Activated CD4-positive, alpha-beta T cell treated with anti-CD3 and anti-CD28 coated beads, Interleukin-2, amount 10 ng/mL, durations not matched to agents 24 days and 14 days (primary cell): ENCODE measurements around the gene BDH2. TPM values are rescaled to one million over a fixed set of nuclear protein-coding genes. Genes with fewer than 3 reads are reported as not detected.

Experiments
- DNase-seq: peaks from one replicate; pipeline ENCODE4 v3.0.0; 2022
- H3K27ac Mint-ChIP-seq: one replicate; pipeline ENCODE4 v1.8.0; 2022; ENCODE audit warnings: mild to moderate bottlenecking, mixed read lengths
- H3K27me3 Mint-ChIP-seq: one replicate; pipeline ENCODE4 v1.8.0; 2022; ENCODE audit warnings: mixed read lengths
- H3K36me3 Mint-ChIP-seq: one replicate; pipeline ENCODE4 v1.8.0; 2022; ENCODE audit warnings: low read depth, mild to moderate bottlenecking, mixed read lengths
- H3K4me1 Mint-ChIP-seq: one replicate; pipeline ENCODE4 v1.8.0; 2021; ENCODE audit warnings: mixed read lengths
- H3K4me3 Mint-ChIP-seq: one replicate; pipeline ENCODE4 v1.8.0; 2022; ENCODE audit warnings: mild to moderate bottlenecking, moderate library complexity, mixed read lengths
- H3K9me3 Mint-ChIP-seq: one replicate; pipeline ENCODE4 v1.8.0; 2021; ENCODE audit warnings: mixed read lengths
- intact Hi-C: fragments of 100-400 bp; cut with micrococcal nuclease; formaldehyde crosslinking; loops from one replicate; pipeline ENCODE4 v1.15.1; 2023
- total RNA-seq: library from RNA; stranded (reverse); gene quantifications from 2 replicates; pipeline ENCODE4 v1.2.3, GENCODE V29; 2022

Gene BDH2
- total RNA-seq, 1 donor from 2014 or later: 13.2 TPM

GRCh38 chr4:103075435-103075893, 24.2 kb downstream of the BDH2 start:
- Mint-ChIP-seq H3K36me3 (peaks cover 32% of the 10 kb centered on the region), H3K4me1 (peaks cover 40% of the 10 kb centered on the region), H3K27ac (peak overlapping the region; percentile 96), H3K9me3 (no peaks in the 10 kb centered on the region), H3K4me3 (peak overlapping the region; percentile 88), H3K27me3 (no peaks in the 10 kb centered on the region)
- DNase-seq: no peak
- intact Hi-C loops: no loop called here

DNA sequence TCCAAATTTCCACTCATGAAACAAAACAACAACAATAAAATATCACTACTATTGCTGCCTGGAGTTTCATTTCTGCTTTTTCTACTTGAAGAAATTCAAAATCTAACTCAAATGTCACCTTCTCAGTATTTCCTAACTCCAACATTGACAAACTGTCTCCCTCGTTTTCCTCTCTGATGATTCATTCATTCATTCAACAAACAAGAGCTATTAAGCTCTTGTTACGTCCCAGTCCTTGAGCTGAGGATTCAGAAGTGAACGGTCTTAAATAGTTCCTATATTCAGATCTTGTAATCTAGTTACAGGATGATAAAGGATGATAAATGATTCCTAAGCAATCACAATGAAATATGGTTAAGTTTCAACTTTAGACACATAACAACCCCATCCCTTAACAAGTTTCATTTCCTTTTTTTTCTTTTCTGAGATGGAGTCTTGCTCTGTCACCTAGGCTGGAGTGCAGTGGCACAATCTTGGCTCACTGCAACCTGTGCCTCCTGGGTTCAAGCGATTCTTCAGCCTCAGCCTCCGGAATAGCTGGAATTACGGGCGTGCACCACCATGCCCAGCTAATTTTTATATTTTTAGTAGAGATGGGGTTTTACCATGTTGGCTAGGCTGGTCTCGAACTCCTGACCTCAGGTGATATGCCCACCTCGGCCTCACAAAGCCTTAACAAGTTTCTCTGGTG, 24.7 kb downstream of the BDH2 start:
- no peaks in the 10 kb centered on the region for H3K9me3 Mint-ChIP-seq
- peaks cover 40% of the 10 kb centered on the region for H3K4me1 Mint-ChIP-seq
- peaks cover 32% of the 10 kb centered on the region for H3K36me3 Mint-ChIP-seq
- intact Hi-C loops: no loop called here
- no peak for DNase-seq
- H3K27me3 Mint-ChIP-seq: no peaks in the 10 kb centered on the region
- H3K27ac Mint-ChIP-seq: peak overlapping the region; percentile 96
- H3K4me3 Mint-ChIP-seq: peak overlapping the region; percentile 88

DNA sequence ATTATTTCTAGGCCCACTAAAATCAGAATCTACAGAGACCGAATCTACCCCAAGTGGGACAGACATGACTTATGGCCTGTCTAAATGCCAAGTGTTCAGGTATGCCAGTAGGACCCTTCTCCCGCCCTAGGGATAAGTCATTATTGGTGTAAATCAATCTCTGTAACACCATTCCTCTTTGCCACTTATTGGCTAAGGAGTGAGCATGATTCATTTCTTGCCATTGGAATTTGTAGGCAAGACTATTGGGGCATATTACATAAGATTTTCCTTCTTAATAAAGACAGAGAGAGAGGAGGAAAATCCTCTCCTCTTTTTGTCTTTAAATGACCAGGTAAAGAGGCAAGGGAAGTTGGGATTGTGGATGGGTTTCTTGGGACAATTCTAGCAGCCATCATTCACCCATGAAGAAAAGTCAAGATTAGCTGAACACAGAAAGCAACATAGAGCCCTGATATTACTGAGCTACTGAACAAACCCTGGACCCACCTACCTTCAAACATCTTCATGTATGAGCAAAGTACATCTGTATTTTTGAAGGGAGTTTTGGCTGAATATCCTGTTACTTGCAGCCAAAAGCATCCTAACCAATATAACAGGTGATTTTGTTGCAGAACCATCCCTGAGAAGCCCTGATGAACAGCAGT, 25.7 kb downstream of the BDH2 start:
- DNase-seq: no peak
- Mint-ChIP-seq H3K27ac (no peak overlapping the region), H3K4me3 (peak overlapping the region; percentile 88), H3K27me3 (no peaks in the 10 kb centered on the region), H3K4me1 (peaks cover 43% of the 10 kb centered on the region), H3K9me3 (no peaks in the 10 kb centered on the region), H3K36me3 (peaks cover 28% of the 10 kb centered on the region)
- intact Hi-C loops: no loop called here

GRCh38 chr4:103067841-103068547, 31.6 kb downstream of the BDH2 start:
- Mint-ChIP-seq H3K4me3 (no peak overlapping the region), H3K27ac (no peak overlapping the region), H3K36me3 (peaks cover 50% of the 10 kb centered on the region), H3K4me1 (peaks cover 26% of the 10 kb centered on the region), H3K9me3 (no peaks in the 10 kb centered on the region), H3K27me3 (no peaks in the 10 kb centered on the region)
- intact Hi-C loops: no loop called here
- DNase-seq: no peak

GRCh38 chr4:103060453-103061148, 39.0 kb downstream of the BDH2 start:
- no peak for DNase-seq
- Mint-ChIP-seq H3K27me3 (no peaks in the 10 kb centered on the region), H3K9me3 (peaks cover 3% of the 10 kb centered on the region), H3K27ac (no peak overlapping the region), H3K4me3 (no peak overlapping the region), H3K4me1 (peaks cover 4% of the 10 kb centered on the region), H3K36me3 (peaks cover 50% of the 10 kb centered on the region)
- intact Hi-C loops: no loop called here

GRCh38 chr4:103054030-103054429, 45.6 kb downstream of the BDH2 start:
- peaks cover 28% of the 10 kb centered on the region for H3K36me3 Mint-ChIP-seq
- intact Hi-C loops: no loop called here
- peaks cover 9% of the 10 kb centered on the region for H3K4me1 Mint-ChIP-seq
- H3K27me3 Mint-ChIP-seq: no peaks in the 10 kb centered on the region
- DNase-seq: no peak
- no peaks in the 10 kb centered on the region for H3K9me3 Mint-ChIP-seq
- H3K4me3 Mint-ChIP-seq: no peak overlapping the region
- no peak overlapping the region for H3K27ac Mint-ChIP-seq

DNA sequence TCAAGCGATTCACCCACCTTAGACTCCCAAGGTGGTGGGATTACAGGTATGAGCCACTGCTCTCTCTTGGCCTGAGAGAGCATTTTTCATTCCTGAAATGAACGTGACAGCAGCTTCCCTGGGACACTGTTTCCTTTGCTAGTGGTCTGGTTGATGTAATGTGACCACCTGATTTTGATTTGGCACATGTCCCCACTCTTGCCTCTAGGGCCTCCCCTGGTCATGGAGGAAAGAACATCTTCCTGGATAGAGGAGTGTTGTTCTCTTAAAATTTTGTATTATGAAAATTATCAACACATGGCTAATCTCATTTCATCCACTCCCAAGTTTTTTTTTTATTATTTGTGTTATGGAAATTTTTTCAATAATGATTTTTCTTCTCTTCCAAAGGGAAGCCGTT, 46.9 kb downstream of the BDH2 start:
- Mint-ChIP-seq H3K4me1 (peaks cover 9% of the 10 kb centered on the region), H3K36me3 (peaks cover 35% of the 10 kb centered on the region), H3K9me3 (no peaks in the 10 kb centered on the region), H3K4me3 (no peak overlapping the region), H3K27me3 (no peaks in the 10 kb centered on the region), H3K27ac (no peak overlapping the region)
- intact Hi-C loops: no loop called here
- DNase-seq: no peak

GRCh38 chr4:103052145-103052544, 47.5 kb downstream of the BDH2 start:
- Mint-ChIP-seq H3K4me3 (no peak overlapping the region), H3K9me3 (no peaks in the 10 kb centered on the region)
- intact Hi-C loops: no loop called here

GRCh38 chr4:103050736-103051436, 48.7 kb downstream of the BDH2 start:
- Mint-ChIP-seq H3K4me3 (no peak overlapping the region), H3K27ac (peak overlapping the region; percentile 62), H3K27me3 (no peaks in the 10 kb centered on the region), H3K9me3 (no peaks in the 10 kb centered on the region), H3K36me3 (peaks cover 42% of the 10 kb centered on the region), H3K4me1 (peaks cover 14% of the 10 kb centered on the region)
- intact Hi-C loops: no loop called here
- DNase-seq: no peak

More at GRCh38 chr4:103052145-103052544, 47.5 kb downstream of the BDH2 start:
- H3K36me3 Mint-ChIP-seq: peaks cover 38% of the 10 kb centered on the region
- no peak overlapping the region for H3K27ac Mint-ChIP-seq
- no peaks in the 10 kb centered on the region for H3K27me3 Mint-ChIP-seq
- H3K4me1 Mint-ChIP-seq: peaks cover 9% of the 10 kb centered on the region
- no peak for DNase-seq

GRCh38 chr4:103046416-103047290, 53.0 kb downstream of the BDH2 start:
- Mint-ChIP-seq H3K27ac (no peak overlapping the region), H3K36me3 (peaks cover 42% of the 10 kb centered on the region), H3K27me3 (no peaks in the 10 kb centered on the region), H3K4me3 (no peak overlapping the region), H3K4me1 (peaks cover 14% of the 10 kb centered on the region), H3K9me3 (no peaks in the 10 kb centered on the region)
- peak; percentile 79 for DNase-seq
- intact Hi-C loops: loop anchor here (1.0 to 2.0 kb wide), 3 partner anchors 18 to 52 kb away; partner anchors contain the start of gene BDH2

DNA sequence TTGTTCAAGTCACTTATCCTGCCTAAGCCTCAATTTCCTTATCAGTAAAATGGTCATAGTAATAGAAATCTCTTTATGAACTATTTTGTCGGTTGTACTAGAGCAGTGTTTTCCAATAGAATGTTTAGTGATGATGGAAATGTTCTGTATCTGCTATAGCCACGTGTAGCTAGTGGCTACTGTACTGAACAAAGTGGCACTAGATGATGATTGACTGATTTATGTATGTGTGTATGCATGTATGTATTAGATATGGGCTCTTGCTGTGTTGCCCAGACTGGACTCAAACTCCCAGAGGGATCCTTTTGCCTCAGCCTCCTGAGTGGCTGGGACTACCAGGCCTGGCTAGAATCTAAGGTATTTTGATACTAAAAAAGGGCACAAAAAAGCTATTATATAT, 55.5 kb downstream of the BDH2 start:
- Mint-ChIP-seq H3K9me3 (no peaks in the 10 kb centered on the region), H3K27me3 (no peaks in the 10 kb centered on the region), H3K4me1 (peaks cover 5% of the 10 kb centered on the region), H3K27ac (no peak overlapping the region), H3K36me3 (peaks cover 41% of the 10 kb centered on the region), H3K4me3 (no peak overlapping the region)
- DNase-seq: no peak
- intact Hi-C loops: no loop called here

DNA sequence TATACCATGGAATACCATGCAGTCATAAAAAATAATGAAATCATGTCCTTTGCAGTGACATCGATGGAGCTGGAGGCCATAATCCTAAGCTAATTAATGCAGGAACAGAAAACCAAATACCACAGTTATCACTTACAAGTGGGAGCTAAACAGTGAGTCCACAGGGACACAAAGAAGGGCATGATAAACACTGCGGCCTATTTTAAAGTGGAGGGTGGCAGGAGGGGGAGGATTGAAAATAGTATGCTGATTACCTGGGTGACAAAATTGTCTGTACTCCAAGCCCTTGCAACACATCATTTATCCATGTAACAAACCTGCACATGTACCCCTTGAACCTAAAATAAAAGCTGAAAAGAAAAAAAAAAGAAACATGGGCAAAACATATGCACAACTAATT, 63.5 kb downstream of the BDH2 start:
- peaks cover 32% of the 10 kb centered on the region for H3K36me3 Mint-ChIP-seq

More for the DNA sequence above, 63.5 kb downstream of the BDH2 start:
- Mint-ChIP-seq H3K4me1 (peaks cover 11% of the 10 kb centered on the region), H3K4me3 (no peak overlapping the region), H3K27ac (no peak overlapping the region), H3K27me3 (no peaks in the 10 kb centered on the region), H3K9me3 (peaks cover 5% of the 10 kb centered on the region)
- intact Hi-C loops: no loop called here
- no peak for DNase-seq
